Right renal cortex interstitium (tissue), 3 donors: ENCODE measurements around the gene XAB2. TPM values are rescaled to one million over a fixed set of nuclear protein-coding genes. Genes with fewer than 3 reads are reported as not detected.

Experiments used
- DNase-seq, 3 donors: peaks; one replicate each; pipeline ENCODE4 v3.0.0-alpha.2; 2013; ENCODE audit warnings: low read depth in 3 of 3, low spot score in 2 of 3
- polyA plus RNA-seq, 3 donors: library from polyadenylated mRNA; unstranded; fragments of 120-200 nt; gene quantifications; one replicate each; pipeline ENCODE4 v1.2.1, GENCODE V29; 2013; ENCODE audit not compliant: insufficient read length in 3 of 3

The XAB2 gene
- polyA plus RNA-seq, result 10 to 100 TPM; 30.3 to 35.7 (median 30.9) TPM

DNA sequence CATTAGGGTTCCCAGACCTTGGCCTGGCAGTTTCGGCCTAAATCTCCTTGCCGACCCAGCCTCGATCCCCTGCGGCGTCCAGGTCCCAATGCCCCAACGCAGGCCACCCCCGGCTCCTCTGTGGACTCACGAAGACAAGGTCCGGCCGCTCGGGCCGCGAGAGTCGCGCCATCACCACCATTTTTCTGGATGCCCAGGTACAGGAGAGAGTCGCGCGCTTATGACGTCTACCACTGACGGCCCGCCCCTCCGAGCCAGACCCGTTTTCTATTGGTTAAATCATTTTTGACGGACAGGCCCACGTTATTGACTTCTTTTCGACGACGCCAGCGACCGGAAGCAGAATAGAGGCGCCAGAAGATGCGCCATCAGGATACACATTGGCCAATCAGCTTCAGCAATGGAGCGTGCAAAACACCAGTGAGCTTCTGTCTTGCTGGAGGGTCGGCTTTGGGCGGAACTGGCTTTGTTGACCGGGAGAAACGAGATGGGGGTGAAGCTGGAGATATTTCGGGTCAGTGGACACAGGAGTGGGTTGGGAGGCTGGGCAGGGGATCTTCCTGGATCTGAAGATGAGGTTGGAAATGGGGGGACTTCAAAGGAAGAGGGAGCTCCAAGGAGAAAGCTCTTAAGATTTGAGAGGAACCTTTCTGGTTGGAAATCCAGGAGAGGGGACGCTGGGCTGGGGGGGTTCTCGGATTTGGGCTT, at the start of gene XAB2, which contains the start of gene PET100:
Gene XAB2 (minus strand): TSS at position 199 of the 708 bp plus-strand sequence. CDS start 18 bp downstream, at position 181.
Gene PET100 (plus strand): TSS at position 447 of the 708 bp plus-strand sequence. CDS start 41 bp downstream, at position 488.
- DNase-seq, result peak; percentile 97 to 98 (median 98)

DNA sequence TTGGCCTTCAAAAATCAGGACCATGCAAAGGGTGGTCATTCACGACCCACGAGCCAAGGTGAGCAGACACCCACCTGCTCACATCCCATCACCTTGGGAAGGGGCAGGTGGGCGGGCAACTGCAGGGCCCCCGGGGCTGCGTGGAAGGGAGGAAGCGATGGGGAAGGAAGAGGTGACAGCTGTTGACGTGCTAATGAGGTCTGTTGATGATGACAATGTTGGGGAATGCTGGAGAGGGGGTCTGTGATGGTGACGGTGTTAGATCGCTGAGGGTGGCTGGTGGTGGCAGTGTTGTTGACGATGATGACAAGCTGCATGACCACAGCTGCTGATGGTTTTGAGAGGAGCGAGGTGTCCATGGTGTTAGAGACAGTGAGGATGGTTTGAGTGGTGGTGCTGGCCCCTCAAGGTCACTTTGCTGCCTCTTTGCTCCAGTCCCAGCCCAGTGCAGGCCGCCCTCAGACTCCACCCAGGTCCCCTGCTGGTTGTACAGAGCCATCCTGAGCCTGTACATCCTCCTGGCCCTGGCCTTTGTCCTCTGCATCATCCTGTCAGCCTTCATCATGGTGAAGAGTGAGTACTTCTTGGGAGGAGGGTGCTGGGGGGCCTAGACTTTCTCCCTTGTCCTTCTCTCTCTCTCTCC, 48.4 kb upstream of the XAB2 start:
- no peak for DNase-seq

DNA sequence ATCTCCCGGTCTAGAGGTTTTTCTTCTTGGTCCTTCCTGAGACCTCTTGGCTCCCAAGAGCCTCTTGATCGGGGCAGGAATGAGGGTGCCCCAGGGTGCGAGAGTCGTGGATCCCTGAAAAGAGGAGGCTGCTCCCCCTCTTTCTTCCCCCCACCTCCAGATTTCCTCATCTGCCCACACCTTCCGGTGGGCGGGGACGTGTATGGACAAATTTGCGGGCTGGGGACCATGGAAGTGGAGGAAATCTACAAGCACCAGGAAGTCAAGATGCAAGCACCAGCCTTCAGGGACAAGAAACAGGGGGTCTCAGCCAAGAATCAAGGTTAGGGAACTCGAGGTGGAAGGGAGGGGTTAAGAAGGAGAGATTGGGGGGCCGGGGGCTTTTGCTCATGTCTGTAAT, 47.5 kb upstream of the XAB2 start, which contains the start of gene MCEMP1:
Gene MCEMP1 (plus strand): TSS at position 237 of the 400 bp plus-strand sequence. CDS start 31 bp downstream, at position 268.
- no peak for DNase-seq

DNA sequence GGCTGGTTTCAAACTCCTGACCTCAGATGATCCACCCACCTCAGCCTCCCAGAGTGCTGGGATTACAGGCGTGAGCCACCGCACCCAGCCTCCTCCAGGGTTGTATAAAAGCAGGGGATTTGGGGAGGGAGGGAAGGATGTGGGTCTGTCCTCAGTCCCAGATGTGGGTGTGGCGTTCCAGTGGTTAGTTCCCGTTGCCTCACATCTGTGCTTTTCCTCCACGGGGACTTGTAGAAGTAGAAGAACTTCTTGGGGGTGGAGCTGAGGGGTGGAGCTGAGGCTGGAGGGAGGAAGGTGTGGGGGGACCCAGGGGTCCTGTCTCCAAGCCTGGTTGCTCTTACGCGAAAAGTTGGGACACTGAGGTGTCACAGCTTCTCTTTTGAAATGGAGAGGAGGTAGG, 47.0 kb upstream of the XAB2 start:
- no peak for DNase-seq

DNA sequence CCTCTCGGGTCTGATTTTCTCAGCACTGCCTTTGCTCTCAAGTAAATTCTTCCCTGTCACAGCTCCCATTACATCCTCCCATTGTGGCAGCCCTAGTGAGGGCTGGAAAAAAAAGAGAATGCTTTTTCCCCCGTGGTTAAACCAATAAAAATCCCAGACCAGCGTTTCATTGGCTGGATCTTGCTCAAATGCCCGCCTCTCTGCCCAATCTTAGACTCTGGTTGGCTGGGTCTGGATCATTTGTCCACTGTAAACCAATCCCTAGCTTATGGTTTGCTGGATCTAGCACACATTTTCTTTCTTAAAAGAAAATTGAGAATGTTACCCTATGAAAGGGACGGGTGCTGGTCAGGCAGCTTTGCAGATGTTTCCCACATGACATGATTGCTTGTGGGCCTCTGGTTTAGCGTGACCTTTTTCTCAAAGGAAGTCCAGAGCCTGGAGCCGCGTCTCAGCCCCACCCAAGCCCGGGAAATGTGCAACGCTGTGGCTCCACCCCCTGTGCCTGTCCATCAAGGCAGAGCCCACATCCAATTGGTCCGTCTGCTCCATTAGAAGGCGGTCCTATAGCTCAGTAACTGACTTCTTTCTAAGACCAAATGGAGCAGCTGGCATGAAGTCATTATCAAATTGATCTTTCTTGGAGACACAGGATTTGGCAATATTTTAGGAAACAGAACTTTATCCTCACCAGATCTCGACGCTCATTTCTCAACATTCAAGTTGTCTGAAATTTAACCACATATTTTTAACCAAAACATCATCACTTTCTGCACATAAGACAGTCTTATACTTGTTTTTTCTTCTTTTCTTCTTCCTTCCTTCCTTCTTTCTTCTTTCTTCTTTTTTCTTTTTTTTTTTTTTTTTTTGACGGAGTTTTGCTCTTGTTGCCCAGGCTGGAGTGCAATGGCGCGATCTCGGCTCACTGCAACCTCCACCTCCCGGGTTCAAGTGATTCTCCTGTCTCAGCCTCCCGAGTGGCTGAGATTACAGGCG, 45.0 kb upstream of the XAB2 start:
- no peak for DNase-seq

DNA sequence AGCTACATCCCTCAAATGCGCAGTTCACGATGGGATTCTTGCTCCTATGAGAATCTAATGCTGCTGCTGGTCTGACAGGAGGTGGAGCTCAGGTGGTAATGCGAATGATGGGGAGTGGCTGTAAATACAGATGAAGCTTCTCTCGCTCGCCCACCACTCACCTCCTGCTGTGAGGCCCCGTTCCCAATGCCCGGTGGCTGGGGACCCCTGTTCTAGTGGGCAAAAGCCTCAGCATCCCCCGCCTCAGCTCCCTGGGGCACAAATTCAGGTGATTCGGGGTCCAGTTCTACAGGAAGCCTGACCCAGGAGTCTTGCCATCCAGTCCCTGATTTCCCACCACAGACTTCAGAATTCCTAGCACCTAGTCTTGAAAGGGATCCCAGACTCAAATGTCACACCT, 43.2 kb upstream of the XAB2 start:
- no peak for DNase-seq

DNA sequence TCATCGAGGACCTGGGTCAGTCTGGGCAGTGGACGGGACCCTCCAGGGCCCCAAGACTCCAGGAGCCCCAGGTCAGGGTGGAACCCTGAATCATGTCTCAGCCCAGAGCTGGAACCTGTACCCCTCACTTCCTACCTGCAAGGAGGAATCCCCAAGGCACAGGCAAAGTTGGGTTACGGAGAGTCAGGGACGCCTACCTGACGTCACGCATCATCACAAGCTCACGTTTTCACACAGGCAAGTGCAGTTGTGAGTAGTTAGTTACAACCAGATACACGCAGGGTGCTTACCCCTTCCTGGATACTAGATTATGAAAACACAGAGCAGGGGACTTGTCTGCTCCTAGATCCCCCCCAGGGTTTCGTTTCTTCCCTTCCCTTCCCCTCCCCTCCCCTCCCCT, 41.4 kb upstream of the XAB2 start:
- DNase-seq, result no peak

DNA sequence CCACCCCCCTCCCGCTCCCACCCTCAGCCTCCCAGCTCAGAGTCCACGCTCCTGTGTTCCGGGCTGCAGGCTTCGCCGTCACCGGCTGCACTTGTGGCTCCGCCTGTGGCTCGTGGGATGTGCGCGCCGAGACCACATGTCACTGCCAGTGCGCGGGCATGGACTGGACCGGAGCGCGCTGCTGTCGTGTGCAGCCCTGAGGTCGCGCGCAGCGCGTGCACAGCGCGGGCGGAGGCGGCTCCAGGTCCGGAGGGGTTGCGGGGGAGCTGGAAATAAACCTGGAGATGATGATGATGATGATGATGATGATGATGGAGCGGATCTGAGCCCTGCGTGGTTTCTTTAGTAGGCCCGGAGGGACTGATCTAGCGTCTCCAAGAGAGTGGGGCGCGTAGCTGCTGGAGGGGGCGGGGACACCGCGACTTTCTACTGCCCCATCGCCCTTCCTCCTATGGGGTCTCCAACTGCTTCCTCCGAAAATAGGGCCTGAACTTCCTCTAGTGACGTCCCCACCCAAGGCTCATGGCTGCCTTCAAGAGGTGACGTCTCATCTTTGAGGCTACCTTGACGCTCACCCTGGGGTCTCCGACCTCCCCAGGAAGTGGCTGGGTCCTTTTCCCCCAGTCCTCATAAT, 40.9 kb upstream of the XAB2 start:
- no peak for DNase-seq

DNA sequence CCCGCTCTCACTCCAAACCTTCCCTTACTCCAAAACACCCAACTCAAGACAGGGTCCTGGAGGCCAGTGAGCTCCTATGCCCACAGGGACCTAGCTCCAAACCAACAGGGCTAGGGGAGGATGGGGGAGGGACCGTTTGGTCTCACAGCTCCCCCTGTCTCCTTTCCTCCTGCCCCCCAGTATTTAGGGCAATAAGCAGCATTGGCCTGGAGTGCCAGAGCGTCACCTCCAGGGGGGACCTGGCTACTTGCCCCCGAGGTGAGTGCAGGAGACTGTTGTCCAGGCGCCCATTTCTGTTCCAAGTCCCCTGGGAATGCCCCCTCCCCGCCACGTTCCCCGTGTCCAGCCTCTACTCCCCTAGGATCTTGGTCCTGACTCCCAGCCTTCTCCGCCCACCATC, 40.3 kb upstream of the XAB2 start:
- no peak for DNase-seq

DNA sequence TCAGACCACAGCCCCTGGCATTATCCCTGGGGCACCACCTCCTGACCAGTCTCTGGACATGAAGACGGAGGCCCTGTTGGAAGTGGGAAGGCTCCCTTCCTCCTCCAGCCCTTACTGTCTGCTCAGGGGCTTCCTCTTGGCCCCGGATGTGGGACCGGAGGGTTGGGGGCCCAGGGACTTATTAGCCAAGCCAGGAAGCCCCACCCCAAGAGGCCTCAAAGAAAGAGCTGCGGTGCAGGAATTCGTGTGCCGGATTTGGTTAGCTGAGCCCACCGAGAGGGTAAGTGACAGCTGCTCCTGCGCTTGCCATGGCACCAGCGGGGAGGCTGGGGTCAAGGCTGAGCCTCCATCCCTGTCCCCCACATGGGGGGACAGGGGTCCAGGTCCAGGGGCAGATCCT, 39.5 kb upstream of the XAB2 start, which contains the start of gene RETN:
Gene RETN (plus strand): TSS at position 208 of the 400 bp plus-strand sequence. CDS start 278 bp downstream, outside the sequence.
- no peak for DNase-seq

DNA sequence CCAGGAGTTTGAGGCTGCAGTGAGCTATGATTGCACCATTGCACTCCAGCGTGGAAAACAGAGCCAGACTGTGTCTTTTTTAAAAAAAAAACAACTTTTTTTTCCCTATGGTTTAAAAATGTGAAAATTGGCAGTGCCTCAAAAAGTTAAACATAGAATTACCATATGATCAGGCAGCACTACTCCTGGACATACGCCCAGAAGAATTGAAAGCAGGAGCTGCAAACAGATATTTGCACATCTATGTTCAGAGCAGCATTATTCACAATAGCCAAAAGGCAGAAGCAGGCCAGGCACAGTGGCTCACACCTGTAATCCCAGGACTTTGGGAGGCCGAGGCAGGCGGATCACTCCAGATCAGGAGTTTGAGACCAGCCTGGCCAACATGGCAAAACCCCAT, 35.7 kb upstream of the XAB2 start:
- no peak for DNase-seq

DNA sequence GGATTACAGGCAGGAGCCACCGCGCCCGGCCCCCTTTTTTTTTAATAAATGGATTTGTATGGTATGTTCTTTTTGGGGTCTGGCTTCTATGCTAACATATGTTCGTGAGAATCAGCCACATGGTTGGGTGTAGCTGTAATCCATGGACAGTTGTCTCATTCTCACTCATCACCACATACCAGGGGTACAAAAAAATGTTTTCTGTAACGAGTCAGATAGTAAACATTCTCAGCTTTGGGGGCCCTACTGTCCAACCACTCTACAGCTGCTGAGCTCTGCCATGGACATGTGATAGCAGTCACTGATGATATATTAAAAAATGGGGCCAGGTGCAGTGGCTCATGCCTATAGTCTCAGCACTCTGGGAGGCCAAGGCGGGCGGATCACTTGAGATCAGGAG, 34.4 kb upstream of the XAB2 start:
- DNase-seq, result no peak

DNA sequence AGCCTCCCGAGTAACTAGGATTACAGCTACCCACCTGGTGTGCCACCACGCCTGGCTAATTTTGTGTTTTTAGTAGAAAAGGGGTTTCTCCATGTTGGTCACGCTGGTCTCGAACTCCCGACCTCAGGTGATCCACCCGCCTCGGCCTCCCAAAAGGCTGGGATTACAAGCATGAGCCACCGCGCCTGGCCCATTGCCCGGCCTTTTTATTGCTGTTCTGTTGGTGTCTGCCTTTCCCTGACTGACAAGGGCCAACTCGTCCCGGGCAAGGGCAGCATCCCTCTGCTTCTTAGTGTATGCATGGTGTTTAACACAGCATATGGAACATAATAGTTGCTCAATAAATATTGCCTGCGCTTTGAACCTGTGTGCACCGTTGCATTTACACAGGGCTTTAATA, 33.3 kb upstream of the XAB2 start:
- DNase-seq, result no peak

DNA sequence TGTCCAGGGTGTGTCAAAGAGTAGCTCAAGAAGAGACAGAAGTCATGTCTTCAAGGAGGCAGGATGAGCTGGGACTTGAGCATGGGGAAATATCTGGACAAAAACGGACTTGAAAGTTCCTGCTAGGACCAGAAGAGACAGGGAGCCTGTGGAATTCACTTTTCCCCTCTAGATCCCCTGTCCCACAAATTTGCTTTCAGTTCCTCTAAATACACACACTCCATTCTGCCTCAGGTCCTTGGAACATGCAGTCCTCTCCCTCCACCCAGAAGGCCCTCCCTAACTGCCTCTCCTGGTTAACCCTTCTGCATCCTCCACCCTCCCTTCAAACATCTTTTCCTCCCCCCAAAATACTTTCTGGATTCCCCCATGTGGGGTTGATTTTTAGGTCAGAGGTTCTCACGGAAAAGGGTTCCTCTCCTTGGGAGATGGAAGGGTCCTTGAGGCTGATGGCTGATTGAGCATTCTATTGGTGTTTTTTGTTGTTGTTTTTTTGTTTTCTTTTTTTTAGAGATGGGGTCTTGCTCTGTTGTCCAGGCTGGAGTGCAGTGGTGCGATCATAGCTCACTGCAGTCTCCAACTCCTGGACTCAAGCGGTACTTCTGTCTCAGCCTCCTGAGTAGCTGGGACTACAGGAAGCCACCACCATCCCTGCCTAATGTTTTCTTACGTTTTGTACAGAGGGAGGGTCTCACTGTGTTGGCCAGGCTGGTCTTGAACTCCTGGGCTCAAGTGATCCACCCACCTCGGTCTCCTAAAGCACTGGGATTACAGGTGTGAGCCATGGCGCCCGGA, 32.6 kb upstream of the XAB2 start:
- no peak for DNase-seq

DNA sequence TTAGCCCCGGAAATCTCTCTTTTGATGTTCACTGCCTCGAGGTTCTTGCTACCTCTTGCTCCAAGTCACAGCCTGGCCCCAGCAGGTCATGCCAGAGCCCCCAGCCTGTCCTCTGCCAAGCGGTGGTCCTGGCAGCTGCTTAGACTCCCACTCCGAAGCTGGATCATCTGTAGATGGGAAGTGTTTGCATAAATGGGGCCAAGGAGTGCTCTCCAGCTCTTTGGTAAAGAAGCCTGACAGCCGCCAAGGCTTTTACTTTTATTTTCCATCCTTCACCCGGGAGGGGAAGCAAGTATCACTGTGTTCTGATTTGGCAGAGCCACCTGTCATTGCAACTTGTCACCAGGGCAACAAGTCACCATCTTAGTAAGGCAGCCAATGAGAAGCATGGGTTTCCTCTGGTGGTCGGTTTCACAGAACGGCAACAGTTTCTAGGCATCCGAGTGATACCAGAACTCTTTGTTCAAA, 28.9 kb upstream of the XAB2 start:
- no peak for DNase-seq

DNA sequence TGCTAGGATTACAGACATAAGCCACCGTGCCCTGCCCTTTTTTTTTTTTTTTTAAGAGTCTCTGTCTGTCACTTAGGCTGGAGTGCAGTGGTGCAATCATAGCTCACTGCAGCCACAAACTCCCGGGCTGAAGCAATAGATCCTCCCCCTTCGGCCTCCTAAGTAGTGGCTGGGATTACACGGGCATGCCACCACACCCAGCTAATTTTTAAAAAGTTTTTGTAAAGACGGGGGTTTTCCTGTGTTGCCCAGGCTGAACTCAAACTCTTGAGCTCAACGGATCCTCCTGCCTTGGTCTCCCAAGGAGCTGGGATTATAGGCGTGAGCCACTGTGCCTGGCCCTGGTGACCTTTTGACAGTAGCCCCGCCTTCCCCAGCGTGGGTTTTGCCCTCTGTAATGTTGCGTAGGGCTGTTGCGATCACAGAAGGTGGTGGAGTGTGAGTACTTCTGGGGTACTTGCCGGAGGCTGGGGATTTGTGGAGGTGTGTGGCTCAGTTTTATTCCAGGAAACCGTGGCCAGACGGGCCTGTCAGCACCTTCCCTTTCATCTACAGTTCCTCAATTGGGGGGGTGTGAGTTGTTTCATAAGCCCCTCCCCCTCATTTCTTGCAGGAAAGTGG, 27.9 kb upstream of the XAB2 start:
- DNase-seq, result no peak

DNA sequence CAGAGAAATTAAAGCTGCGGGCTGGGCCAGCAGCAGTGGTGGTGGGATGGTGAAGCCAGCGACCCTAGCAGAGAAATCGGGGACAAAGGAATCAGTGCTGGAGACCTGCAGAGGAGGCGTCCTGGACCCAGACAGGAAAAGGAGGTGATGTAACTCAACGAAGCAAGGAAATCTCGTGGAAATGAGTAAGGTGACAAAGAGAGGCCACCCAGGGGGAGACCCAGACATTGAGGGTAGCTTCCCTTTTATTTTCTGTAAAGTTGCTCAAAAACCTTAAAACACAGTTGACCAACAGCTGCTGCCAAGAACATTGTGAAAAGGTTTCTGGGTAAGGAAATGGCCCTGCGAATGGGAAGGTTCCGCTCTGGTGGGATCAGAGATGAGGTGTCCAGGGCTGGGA, 26.2 kb upstream of the XAB2 start:
- DNase-seq, result no peak

DNA sequence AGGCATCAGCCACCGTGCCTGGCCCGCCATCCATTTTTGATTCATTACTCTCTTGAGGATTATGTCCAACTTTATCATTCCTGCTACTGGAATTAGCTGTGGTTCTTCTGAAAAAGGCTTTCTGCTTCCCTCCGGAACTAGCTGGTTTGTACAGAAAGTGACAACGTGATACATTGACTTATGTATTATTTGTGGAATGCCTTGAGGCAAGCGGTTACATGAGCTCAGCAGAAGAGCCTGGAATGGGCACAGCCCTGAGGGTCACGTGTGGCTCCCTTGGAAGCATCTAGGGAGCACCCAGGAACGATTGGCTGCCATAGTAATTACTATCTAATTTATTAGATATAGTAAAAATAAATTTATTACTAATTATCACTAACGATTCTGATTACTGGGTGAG, 25.1 kb upstream of the XAB2 start:
- no peak for DNase-seq

DNA sequence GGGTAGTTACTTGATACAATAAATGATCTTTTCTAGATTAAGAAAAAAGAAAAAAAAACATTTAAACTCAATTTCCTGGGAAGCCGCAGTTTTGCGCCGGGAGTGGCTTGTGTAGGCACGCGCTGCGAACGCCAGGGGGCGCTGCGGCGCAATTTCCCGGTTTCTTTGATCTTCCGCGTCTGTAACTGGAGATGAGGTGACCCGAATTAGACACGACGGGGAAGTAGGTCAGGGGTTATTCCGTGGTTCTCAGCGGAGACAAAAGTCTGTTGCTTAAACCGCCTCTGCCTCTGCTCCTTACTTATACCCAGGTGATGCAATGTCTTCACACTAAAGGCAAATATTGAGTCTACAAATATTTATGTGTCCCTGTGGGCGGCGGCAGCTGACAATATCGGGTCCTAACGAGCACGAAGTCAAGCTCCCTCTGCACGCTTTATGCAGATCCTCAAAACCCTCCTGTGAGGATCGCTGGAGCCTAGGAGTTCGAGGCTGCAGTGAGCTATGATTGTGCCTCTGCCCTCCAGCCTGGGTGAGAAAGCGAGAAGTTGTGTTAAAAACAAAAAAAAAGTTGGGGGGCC, 22.8 kb upstream of the XAB2 start:
- DNase-seq, result peak; percentile 60 to 78 (median 75)
